OCI-M2 (cell line): ENCODE results near the gene RHOF.

Experiments
- DNase-seq: peaks from one replicate; lab custom pipeline; 2025; ENCODE audit not compliant: unreplicated experiment; lab: John Stamatoyannopoulos, UW

The RHOF gene

DNA sequence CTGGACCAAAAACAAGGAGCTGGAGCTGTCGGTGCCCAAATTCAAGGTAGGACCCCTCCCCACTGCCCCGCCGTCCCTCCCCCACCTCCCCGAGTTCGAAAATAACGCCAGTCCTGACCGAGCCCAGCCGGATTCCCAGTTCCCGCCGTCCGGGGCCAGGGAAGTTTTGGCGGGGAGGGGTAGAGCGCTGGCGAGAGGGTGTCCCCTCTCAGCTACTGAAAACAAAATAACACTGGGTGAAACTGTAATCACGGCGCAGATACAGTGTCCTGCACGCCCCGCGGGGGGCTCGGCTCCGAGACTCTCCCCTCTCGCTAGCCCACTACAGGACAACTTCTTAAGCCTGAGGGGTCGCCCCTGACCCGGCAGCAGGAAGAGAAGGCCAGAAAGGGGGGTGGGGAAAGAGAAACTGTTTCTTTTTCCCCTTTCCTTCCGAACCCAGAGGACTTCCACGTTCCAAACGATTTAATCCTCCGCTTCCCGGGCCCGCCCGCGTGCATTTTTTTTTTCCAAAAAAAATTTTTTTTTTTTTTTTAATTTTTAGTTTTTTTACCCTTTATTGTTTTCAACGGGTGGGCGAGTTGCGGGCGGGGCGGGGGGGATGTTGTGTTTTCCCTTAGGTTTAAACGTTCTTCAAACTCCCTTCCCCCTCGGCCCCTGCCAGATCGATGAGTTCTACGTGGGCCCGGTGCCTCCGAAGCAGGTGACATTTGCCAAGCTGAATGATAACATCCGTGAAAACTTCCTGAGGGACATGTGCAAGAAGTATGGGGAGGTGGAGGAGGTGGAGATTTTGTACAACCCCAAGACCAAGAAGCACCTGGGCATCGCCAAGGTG, 11.9 kb upstream of the RHOF start:
- no peak for DNase-seq

- no peak for DNase-seq
These were observed 11.1 kb upstream of the RHOF start for GRCh38 chr12:121804417-121805111.

- DNase-seq, result no peak
These were observed 10.5 kb upstream of the RHOF start, which contains the start of gene SETD1B for GRCh38 chr12:121803861-121804416. SETD1B (plus strand) TSS chr12:121804009; CDS start chr12:121804738, 729 bp downstream.

DNA sequence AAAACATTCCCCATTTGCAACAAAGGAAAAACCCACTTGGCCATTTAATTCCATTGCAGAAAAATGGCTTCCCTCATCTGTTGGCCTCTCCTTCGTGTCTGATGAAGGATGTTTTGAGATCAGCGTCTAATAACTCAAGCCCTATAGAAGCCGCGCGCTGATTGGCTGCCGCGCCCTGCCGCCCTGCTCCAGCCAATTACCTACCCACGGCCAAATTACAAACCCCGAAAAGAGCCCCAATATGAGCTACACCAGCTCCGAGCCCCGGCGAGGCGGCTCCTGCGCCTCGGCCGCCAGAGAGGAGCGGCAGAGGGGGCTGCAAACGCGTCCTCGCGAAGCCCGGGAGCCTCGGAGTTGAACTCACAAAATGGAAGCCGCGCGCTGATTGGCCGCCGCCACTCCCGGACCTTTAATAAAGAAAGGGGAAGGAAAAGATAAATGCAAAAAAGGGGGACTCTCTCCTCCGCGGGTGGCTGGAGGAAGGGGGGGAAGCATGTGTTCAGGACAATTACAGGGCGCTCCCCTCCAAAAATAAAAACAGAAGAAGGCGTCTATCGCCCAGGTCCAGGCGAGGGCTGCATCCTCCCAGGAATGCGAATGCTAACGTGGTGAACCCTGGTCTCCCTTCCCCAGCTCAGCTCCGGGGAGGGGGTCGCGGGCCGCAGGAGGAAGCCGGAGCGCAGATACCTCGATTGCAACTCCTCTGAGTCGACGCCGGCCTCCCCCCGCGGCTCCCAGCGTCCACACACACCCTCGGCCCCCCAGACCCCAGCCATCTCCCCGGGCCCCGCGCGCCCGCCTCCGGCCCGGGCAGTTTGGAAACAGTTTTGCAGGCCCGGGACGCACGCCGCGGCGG, 9.6 kb upstream of the RHOF start:
- DNase-seq, result peak; percentile 83

GRCh38 chr12:121802485-121802842, 9.0 kb upstream of the RHOF start:
- DNase-seq, result peak; percentile 83

- no peak for DNase-seq
These were observed 8.4 kb upstream of the RHOF start for GRCh38 chr12:121801595-121802484.

DNA sequence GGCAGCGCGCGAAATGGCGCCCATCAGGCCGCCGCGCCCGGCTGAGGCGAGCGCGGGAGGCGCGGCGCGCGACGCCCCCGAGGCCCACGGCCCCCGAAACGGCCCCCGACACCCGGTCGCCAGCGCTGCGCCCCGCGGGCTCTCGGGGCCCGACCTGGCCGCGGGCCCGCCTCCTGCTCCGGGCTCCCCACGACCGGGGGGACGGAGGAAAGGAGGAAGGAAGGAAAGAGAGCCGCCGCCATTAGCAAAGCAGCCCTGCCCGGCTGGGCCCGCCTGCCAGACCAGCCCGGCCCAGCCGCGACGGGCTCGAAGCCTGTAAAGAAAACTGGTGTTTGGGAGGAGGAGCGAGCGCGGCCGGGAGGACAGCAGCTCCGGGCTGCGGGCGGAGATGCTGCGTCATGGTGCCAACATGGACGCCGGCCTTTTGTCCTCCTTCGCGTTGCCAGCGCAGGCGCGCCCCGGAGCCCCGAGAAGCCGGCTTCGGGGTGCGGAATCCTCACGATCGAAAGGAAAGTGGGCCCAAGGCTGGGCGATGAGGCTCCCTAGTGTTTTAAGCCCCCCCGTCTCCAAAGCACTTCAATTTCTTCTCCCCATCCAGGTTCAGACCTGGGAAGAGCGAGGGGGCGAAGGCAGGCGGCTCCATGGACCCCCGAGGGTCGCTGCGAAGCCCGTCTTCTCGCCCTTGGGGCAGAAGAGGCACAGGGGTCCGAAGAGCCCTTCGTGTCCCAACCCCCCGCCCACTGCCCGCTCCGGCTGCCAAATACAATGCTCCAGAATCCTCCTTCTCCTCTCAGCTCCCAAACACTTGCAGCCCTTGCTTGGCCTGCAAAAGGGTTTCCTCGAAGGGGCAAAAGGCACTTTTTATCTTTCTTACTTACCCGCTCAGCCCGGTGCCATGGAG, 7.5 kb upstream of the RHOF start:
- DNase-seq, result no peak

- no peak for DNase-seq
These were observed 6.6 kb upstream of the RHOF start for GRCh38 chr12:121799842-121800693.

GRCh38 chr12:121799156-121799841, 5.8 kb upstream of the RHOF start:
- no peak for DNase-seq

DNA sequence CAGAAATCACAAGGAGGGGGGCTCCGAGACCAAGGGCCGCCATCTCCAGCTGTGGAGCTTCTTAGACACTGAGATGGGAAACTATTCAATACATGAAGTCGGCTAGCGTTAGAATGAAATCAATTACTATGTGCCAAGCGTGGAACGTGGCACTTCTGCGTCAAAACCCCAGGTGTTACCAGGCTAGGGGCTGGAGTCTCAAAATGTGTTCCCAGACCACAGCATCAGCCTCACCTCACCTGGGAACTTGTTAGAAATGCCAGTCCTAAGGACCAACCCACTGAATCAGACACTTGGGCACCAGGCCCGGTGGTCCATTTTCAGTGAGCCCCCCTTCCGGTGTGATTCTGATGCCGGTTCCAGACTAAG, 5.3 kb upstream of the RHOF start:
- no peak for DNase-seq

- DNase-seq, result no peak
These were observed 4.7 kb upstream of the RHOF start for GRCh38 chr12:121797937-121798786.

DNA sequence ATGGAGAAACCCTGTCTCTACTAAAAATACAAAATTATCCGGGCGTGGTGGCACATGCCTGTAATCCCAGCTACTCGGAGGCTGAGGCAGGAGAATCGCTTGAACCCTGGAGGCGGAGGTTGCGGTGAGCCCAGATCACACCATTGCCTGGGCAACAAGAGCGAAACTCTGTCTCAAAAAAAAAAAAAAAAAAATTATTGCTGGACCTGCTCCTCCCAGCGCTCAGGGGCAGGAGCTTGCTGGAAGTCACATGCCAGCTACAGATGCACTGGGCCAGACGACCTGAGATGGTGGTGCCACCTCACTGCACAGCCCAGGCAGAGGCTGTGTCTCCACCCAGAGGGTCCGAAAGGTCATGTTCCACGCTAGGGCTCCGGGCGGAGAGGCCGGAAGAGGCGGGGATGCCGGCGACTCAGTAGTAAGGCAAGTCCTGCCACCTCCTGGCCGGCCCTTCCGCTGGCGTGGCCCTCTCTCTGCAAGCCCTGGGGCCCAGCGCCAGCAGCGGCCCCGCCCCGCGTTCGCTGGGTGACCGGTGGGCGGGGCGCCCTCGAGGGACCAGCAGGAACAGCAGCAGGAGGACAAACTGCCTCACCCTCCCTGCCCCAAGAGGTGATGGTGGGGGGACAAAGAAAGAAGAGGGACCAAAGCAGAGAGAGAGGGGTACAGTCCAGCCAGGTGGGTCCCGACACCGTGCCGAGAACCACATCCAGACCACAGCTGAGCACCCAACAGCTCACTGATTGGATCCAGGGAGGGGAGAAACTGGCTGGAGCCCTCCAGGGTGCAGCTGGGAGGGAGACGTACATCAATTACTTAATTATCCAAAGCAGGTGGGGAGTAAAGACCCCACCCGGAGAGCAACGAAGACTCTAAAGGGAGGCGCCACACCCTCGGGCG, 3.6 kb upstream of the RHOF start:
- no peak for DNase-seq

DNA sequence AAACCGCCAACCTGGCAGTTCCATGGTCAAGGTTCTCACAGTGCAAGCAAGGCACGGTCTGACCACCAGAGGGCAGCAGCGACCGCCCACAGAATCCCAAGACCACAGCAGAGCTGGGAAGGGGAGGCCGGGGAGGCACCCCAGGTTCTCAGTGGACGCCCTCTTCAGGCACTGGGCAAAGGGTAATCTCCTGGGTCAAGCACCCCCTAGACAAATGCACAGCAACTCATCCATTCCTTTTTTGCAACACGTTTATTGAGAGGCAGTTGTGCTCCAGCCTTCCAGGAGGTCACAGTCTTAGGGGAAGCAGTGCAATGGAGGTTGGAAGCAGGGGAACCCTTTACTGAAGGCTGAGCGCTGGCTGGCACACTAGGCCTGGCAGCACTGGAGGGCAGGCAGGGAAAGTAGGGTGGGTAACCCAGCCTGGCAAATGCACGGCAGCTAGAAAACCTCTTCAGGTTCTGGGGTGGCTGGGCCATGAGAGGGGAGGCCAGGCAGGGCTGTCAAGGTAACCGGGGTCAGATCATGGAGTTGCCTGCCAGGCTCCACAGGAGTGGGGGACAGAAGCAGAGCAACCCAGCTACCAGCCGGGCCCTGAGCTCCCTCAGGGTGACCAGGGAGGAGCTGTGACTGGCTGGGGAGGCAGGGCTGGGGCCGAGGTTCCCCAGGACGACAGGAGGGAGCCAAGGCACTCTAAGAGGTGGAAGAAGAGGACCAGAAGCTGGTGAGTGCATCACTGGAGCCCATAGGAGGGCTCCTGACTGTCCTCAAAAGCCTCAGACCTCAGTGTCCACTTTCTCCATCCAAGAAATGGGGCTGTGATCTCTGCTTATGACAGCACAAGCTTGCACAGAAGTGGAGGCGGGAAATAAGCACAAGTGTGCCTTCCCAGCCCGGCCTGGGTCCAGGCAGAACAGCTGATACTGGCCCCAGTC, 1.8 kb upstream of the RHOF start:
- DNase-seq, result no peak

DNA sequence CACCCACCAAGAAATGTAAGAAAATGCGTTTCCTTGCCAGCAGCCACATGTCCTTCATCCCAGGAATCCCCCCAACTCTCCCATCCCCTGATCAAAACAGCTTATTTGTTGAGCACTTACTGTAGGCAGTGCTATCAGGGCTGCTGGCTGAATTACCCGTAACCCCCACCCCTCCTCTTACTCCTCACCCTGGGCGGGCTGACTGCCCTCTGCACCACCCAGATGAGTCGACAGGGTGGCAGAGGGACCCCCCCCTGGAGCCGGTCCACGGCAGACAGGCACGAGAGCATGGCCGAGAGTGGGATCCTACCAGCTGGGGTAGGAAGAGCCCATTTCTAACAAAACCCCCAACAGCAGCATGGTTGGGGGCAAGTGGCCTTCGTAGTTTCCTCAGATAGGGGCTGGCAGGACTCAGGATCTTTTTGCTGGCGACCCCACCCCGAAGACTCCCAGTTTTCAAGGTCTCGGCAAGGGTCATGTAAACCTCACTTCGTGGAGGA, 1.1 kb upstream of the RHOF start:
- no peak for DNase-seq
